Adipose tissue (tissue), 3 donors: Measurements from ENCODE around the gene DNAJC28. TPM values are rescaled to one million over a fixed set of nuclear protein-coding genes. Genes with fewer than 3 reads are reported as not detected.
"Not testable (repeated sequence)": the region's sequence is repeated elsewhere in the genome, so short reads cannot be mapped to it uniquely, and the experiment has no call there.

Experiments used
- H3K27ac ChIP-seq: one replicate; pipeline ENCODE4 v1.5.1; 2013; ENCODE audit warnings: low read depth, low read length
- WGBS, 3 donors: extraction: QIAGEN DNeasy Blood & Tissue Kit; methylation state at CpG; one replicate each; pipeline ENCODE4 v1.1.7; 2013; 5-methylcytosine and 5-hydroxymethylcytosine counted together
- polyA plus RNA-seq, 3 donors: library from polyadenylated mRNA; stranded (reverse); fragments of 200-250 nt; gene quantifications; one replicate each; pipeline ENCODE4 v1.2.3, GENCODE V29; 2013
- donor health status: healthy with polysubstance abuse.
- donor health status: Bipolar disorder and iron deficiency.
- donor health status: healthy.

DNAJC28 gene
- polyA plus RNA-seq, 3 donors, result 0.86 to 1.6 (median 1.3) TPM

GRCh38 chr21:33490991-33491372, 534 bp downstream of the DNAJC28 start:
- WGBS, 3 donors, result 7 to 13% (median 11%) methylated on average over 12 of the region's 12 CpGs
- no peak overlapping the region for H3K27ac ChIP-seq

GRCh38 chr21:33488936-33489335, 2.6 kb downstream of the DNAJC28 start:
- H3K27ac ChIP-seq, result no peak overlapping the region
- WGBS, 3 donors, result 89 to 93% (median 91%) methylated on average over 4 of the region's 4 CpGs

GRCh38 chr21:33487996-33488395, 3.5 kb downstream of the DNAJC28 start:
- WGBS, 3 donors, result 88 to 97% (median 93%) methylated on average over 5 of the region's 5 CpGs

GRCh38 chr21:33481314-33481943, 10.1 kb downstream of the DNAJC28 start:
- 87 to 92% (median 87%) methylated on average over 9 of the region's 9 CpGs for WGBS, 3 donors
- H3K27ac ChIP-seq, result no peak overlapping the region

More at GRCh38 chr21:33487996-33488395, 3.5 kb downstream of the DNAJC28 start:
- no peak overlapping the region for H3K27ac ChIP-seq

- H3K27ac ChIP-seq, result no peak overlapping the region
- 21 to 31% (median 29%) methylated on average over 17 of the region's 17 CpGs for WGBS, 3 donors
Measured at GRCh38 chr21:33480481-33481103, 10.9 kb downstream of the DNAJC28 start.

- peak within 1 kb of the TSS; percentile 38 for H3K27ac ChIP-seq
- WGBS, 3 donors, result 0 to 1% (median 0%) methylated on average over 79 to 91 of the region's 93 CpGs
Measured at GRCh38 chr21:33479679-33480480, 11.6 kb downstream of the DNAJC28 start, which contains the start of gene TMEM50B. TMEM50B (minus strand) TSS chr21:33479974; CDS start chr21:33468885, 11,089 bp downstream.

- peak overlapping the region; percentile 38 for H3K27ac ChIP-seq
- WGBS, 3 donors, result 0% methylated on average over 60 to 68 of the region's 68 CpGs
Measured at GRCh38 chr21:33478935-33479678, 12.4 kb downstream of the DNAJC28 start.

GRCh38 chr21:33478182-33478581, 13.3 kb downstream of the DNAJC28 start:
- H3K27ac ChIP-seq, result no peak overlapping the region
- 60 to 72% (median 66%) methylated on average over 9 of the region's 9 CpGs for WGBS, 3 donors

- H3K27ac ChIP-seq, result no peak overlapping the region
- WGBS, 3 donors, result 82 to 86% (median 86%) methylated on average over 7 of the region's 7 CpGs
Measured at GRCh38 chr21:33477066-33477465, 14.4 kb downstream of the DNAJC28 start.

- H3K27ac ChIP-seq, result no peak overlapping the region
- 93 to 97% (median 93%) methylated on average over 3 of the region's 3 CpGs for WGBS, 3 donors
Measured at GRCh38 chr21:33473344-33473743, 18.2 kb downstream of the DNAJC28 start.

GRCh38 chr21:33470701-33471100, 20.8 kb downstream of the DNAJC28 start:
- WGBS, 3 donors, result 95 to 100% (median 100%) methylated on average over 2 of the region's 2 CpGs
- no peak overlapping the region for H3K27ac ChIP-seq

- H3K27ac ChIP-seq, result not testable (repeated sequence)
- 86 to 90% (median 89%) methylated on average over 4 of the region's 4 CpGs for WGBS, 3 donors
Measured at GRCh38 chr21:33469183-33469582, 22.3 kb downstream of the DNAJC28 start.

GRCh38 chr21:33461538-33462250, 29.8 kb downstream of the DNAJC28 start:
- 87 to 94% (median 94%) methylated on average over 5 of the region's 5 CpGs for WGBS, 3 donors
- H3K27ac ChIP-seq, result no peak overlapping the region

GRCh38 chr21:33458861-33459260, 32.7 kb downstream of the DNAJC28 start:
- WGBS, 3 donors, result 98 to 99% (median 98%) methylated on average over 3 of the region's 3 CpGs
- no peak overlapping the region for H3K27ac ChIP-seq

GRCh38 chr21:33455686-33456446, 35.6 kb downstream of the DNAJC28 start:
- WGBS, 3 donors, result 82 to 83% (median 82%) methylated on average over 6 of the region's 6 CpGs
- no peak overlapping the region for H3K27ac ChIP-seq

- H3K27ac ChIP-seq, result no peak overlapping the region
- 93 to 94% (median 94%) methylated on average over 3 of the region's 3 CpGs for WGBS, 3 donors
Measured at GRCh38 chr21:33452362-33452761, 39.2 kb downstream of the DNAJC28 start.

GRCh38 chr21:33451634-33452071, 39.9 kb downstream of the DNAJC28 start:
- WGBS, 3 donors, result 80 to 92% (median 88%) methylated on average over 1 of the region's 1 CpG
- H3K27ac ChIP-seq, result no peak overlapping the region
